ENCODE measurements around the gene GABRD.

GABRD gene

GRCh38 chr1:2076826-2077225 is 57.7 kb downstream of the GABRD start:
- no peak for DNase-seq (ENCODE audit: low read depth in 3 of 3)

DNA sequence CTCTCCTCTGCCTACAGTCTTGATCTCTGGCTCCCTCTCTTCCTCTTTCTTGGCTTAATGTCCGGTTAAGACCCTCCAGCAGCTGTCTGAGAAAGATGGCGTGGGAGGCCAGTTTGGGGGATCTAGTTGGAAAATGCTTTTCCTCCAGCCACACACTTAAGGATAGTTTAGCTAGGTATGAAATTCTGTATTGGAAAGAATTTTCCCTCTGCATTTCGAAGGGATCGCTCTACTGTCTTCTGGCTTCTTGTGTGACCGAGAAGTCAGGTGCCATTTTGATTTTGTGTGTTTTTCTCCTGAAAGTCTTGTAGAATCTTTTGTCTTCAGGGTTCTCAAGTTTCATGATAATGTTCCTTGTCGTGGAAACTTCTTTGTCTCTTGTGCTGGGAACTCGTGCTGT is 59.0 kb downstream of the GABRD start:
- no peak for DNase-seq (ENCODE audit: low read depth in 3 of 3)

DNA sequence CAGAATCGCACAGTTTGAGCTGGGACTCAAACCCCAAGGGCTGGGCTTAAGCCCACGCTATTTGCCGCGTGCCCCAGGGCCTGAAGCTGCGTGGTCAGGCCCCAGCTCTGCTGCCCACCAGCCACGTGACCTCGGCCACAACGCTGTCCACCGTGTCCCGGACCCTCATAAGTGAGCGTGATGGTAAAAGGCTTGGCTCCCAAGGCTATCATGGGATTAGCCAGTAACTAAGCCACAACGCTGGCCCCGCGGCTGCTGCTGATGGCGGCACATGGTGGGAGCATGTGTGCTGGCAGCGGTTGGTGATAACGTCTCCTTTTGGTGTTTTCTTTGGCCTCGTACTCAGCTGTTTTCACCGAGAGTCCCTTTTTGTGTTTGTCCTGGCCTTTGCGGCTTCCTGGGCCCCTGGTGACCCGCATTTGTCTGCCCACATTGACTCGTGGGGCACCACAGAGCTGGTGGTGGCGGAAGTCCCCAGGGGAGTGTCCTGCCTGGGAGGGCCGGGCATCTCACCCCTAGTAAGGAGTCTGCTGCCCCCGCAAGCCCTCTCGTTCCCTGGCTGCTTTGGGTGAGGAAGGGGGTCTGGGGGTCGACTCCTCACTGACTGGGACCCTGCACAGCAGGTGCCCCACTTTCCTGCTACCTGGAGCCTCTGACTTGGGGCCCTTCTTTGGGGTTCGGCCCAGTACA is 60.4 kb downstream of the GABRD start:
- DNase-seq (ENCODE audit: low read depth in 3 of 3), result no peak

GRCh38 chr1:2080140-2080539 is 61.0 kb downstream of the GABRD start:
- DNase-seq (ENCODE audit: low read depth in 3 of 3), result no peak

Measured in stimulated activated CD4-positive, alpha-beta T cell treated with anti-CD3 and anti-CD28 coated beads, TNF-alpha, amount 100 ng/mL, for 24 hours (primary cell).